ENCODE measurements around the gene SLC8A3. TPM values are rescaled to one million over a fixed set of nuclear protein-coding genes. Genes with fewer than 3 reads are reported as not detected.

Gene SLC8A3
- total and polyA plus RNA-seq, 2 experiments from 2014 or later = 0.42 to 2.6 TPM

DNA sequence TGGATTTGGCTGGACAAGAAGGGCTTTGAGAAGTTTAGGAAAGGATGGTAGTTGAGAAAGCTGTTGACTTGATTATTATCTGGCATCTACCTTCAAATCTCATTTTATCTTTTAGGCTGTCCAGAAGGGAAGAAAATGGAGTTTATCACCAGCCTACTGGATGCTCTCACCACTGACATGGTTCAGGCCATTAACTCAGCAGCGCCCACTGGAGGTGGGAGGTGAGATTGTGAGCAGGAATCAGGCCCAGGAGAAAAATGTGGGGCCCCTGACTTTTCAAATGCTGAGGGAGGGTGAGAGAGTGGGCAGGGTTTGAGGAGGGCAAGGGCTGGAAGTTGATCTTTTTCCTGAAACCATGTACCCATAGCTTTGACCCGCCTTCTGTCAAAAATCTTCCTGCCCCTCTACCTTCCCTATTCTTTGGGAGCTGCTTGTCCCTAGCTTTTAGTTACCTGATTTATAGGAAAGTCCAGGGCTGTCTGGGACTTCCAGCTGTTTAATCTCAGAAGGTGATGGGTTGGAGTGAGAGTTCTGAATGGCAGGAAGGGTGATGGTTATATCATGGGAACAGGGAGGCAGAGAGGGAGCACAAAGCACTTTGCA lies 175.4 kb downstream of the SLC8A3 start:
- H3K27me3 ChIP-seq = no peaks in the 10 kb centered on the region
- H3K27ac ChIP-seq = no peak overlapping the region
- no peak overlapping the region for H3K4me2 ChIP-seq
- no peak for TF ChIP-seq EZH2 (IDR thresholded peaks at IDR 0.05; ENCODE audit: borderline replicate concordance)
- TF ChIP-seq EZH2phosphoT487 (IDR thresholded peaks at IDR 0.05; ENCODE audit: low read depth, severe bottlenecking, unreplicated experiment) = no peak
- TF ChIP-seq, protein P1, sequence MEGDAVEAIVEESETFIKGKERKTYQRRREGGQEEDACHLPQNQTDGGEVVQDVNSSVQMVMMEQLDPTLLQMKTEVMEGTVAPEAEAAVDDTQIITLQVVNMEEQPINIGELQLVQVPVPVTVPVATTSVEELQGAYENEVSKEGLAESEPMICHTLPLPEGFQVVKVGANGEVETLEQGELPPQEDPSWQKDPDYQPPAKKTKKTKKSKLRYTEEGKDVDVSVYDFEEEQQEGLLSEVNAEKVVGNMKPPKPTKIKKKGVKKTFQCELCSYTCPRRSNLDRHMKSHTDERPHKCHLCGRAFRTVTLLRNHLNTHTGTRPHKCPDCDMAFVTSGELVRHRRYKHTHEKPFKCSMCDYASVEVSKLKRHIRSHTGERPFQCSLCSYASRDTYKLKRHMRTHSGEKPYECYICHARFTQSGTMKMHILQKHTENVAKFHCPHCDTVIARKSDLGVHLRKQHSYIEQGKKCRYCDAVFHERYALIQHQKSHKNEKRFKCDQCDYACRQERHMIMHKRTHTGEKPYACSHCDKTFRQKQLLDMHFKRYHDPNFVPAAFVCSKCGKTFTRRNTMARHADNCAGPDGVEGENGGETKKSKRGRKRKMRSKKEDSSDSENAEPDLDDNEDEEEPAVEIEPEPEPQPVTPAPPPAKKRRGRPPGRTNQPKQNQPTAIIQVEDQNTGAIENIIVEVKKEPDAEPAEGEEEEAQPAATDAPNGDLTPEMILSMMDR (IDR thresholded peaks at IDR 0.05; ENCODE audit: poor library complexity) = peak; percentile 49
- H3K9me3 ChIP-seq (ENCODE audit: low read depth) = no peaks in the 10 kb centered on the region
- no peak overlapping the region for H3K4me3 ChIP-seq
- no peaks in the 10 kb centered on the region for H3K9me2 ChIP-seq (replicated peaks; ENCODE audit: insufficient read depth)
- DNase-seq (ENCODE audit: low spot score) = peak; percentile 48
- H3K79me2 ChIP-seq = no peaks in the 10 kb centered on the region
- H3K36me3 ChIP-seq (replicated peaks; ENCODE audit: insufficient read depth, low read depth) = no peaks in the 10 kb centered on the region
- peaks cover 5% of the 10 kb centered on the region for H3K4me1 ChIP-seq (ENCODE audit: insufficient read depth)
- H2AFZ ChIP-seq = no peak overlapping the region
- WGBS (ENCODE audit: low lambda C conversion rate, missing lambda C conversion rate) = 53% methylated on average over 2 of the region's 2 CpGs
- no peaks in the 10 kb centered on the region for H4K20me1 ChIP-seq (ENCODE audit: insufficient read depth, poor library complexity, severe bottlenecking)

- no peaks in the 10 kb centered on the region for H3K79me2 ChIP-seq
- no peak overlapping the region for H3K4me3 ChIP-seq
- WGBS (ENCODE audit: low lambda C conversion rate, missing lambda C conversion rate) = 89% methylated on average over 7 of the region's 7 CpGs
- H4K20me1 ChIP-seq (ENCODE audit: insufficient read depth, poor library complexity, severe bottlenecking) = no peaks in the 10 kb centered on the region
- H3K4me2 ChIP-seq = no peak overlapping the region
- H3K36me3 ChIP-seq (replicated peaks; ENCODE audit: insufficient read depth, low read depth) = no peaks in the 10 kb centered on the region
- H3K4me1 ChIP-seq (ENCODE audit: insufficient read depth) = peaks cover 6% of the 10 kb centered on the region
- H3K27ac ChIP-seq = no peak overlapping the region
- H2AFZ ChIP-seq = no peak overlapping the region
- no peaks in the 10 kb centered on the region for H3K9me2 ChIP-seq (replicated peaks; ENCODE audit: insufficient read depth)
- H3K9me3 ChIP-seq (ENCODE audit: low read depth) = no peaks in the 10 kb centered on the region
- TF ChIP-seq EZH2 (IDR thresholded peaks at IDR 0.05; ENCODE audit: borderline replicate concordance) (no peak), EZH2phosphoT487 (IDR thresholded peaks at IDR 0.05; ENCODE audit: low read depth, severe bottlenecking, unreplicated experiment) (no peak)
- TF ChIP-seq, protein P1 (IDR thresholded peaks at IDR 0.05; ENCODE audit: poor library complexity) = no peak
- DNase-seq (ENCODE audit: low spot score) = no peak
- no peaks in the 10 kb centered on the region for H3K27me3 ChIP-seq
These were observed 177.0 kb downstream of the SLC8A3 start for GRCh38 chr14:70011708-70012107.

DNA sequence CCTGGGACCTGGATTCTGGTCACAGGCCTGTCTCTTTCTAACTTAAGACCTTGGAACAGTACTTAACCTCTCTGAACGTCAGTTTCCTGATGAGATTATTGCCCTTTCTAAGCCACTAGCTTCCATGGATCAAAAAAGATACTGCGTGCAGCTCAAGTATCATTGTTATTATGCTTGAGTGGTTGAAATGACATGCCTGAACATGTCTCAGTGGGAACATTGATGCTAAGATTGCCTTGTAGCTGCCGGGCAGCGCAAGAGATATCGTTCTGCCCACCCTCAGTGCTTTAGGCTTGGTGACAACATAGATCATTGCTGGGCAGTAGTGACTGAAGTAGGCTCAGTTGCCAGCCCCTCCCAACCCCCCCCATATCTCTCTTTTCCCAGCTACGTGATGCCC lies 177.7 kb downstream of the SLC8A3 start:
- no peak overlapping the region for H3K4me3 ChIP-seq
- WGBS (ENCODE audit: low lambda C conversion rate, missing lambda C conversion rate) = 91% methylated on average over 6 of the region's 6 CpGs
- no peak overlapping the region for H2AFZ ChIP-seq
- no peaks in the 10 kb centered on the region for H3K9me3 ChIP-seq (ENCODE audit: low read depth)
- H3K27me3 ChIP-seq = no peaks in the 10 kb centered on the region
- no peak overlapping the region for H3K27ac ChIP-seq
- no peaks in the 10 kb centered on the region for H3K36me3 ChIP-seq (replicated peaks; ENCODE audit: insufficient read depth, low read depth)
- H3K4me1 ChIP-seq (ENCODE audit: insufficient read depth) = peaks cover 12% of the 10 kb centered on the region
- no peaks in the 10 kb centered on the region for H3K9me2 ChIP-seq (replicated peaks; ENCODE audit: insufficient read depth)
- TF ChIP-seq EZH2phosphoT487 (IDR thresholded peaks at IDR 0.05; ENCODE audit: low read depth, severe bottlenecking, unreplicated experiment) = no peak
- TF ChIP-seq, protein P1 (IDR thresholded peaks at IDR 0.05; ENCODE audit: poor library complexity) = no peak
- TF ChIP-seq EZH2 (IDR thresholded peaks at IDR 0.05; ENCODE audit: borderline replicate concordance) = no peak
- no peaks in the 10 kb centered on the region for H4K20me1 ChIP-seq (ENCODE audit: insufficient read depth, poor library complexity, severe bottlenecking)
- H3K79me2 ChIP-seq = no peaks in the 10 kb centered on the region
- DNase-seq (ENCODE audit: low spot score) = no peak
- H3K4me2 ChIP-seq = no peak overlapping the region

Data from hepatocyte (in vitro differentiated cells).